Muscle layer of colon (tissue), 2 donors: ENCODE results near the gene TPSB2.
"Not testable (repeated sequence)": the region's sequence is repeated elsewhere in the genome, so short reads cannot be mapped to it uniquely, and the experiment has no call there.

Experiments
- H3K27ac ChIP-seq: one replicate; pipeline ENCODE4 v1.7.0; 2013; ENCODE audit warnings: low read depth, mild to moderate bottlenecking, low read length, moderate library complexity
- H3K27me3 ChIP-seq, 2 donors: one replicate each; pipeline ENCODE4 v1.7.0; 2013; ENCODE audit warnings: low read length in 2 of 2, mild to moderate bottlenecking in 2 of 2; ENCODE audit not compliant: insufficient read depth in 2 of 2, control insufficient read depth in 1 of 2
- H3K36me3 ChIP-seq: one replicate; pipeline ENCODE4 v1.7.0; 2013; ENCODE audit warnings: mild to moderate bottlenecking, low read length; ENCODE audit not compliant: insufficient read depth
- H3K4me1 ChIP-seq: one replicate; pipeline ENCODE4 v1.7.0; 2013; ENCODE audit warnings: mild to moderate bottlenecking, low read length; ENCODE audit not compliant: insufficient read depth
- H3K4me3 ChIP-seq, 2 donors: one replicate each; pipeline ENCODE4 v1.7.0; 2013; ENCODE audit warnings: low read length in 2 of 2, low read depth in 1 of 2, mild to moderate bottlenecking in 1 of 2, moderate library complexity in 1 of 2
- H3K9ac ChIP-seq: one replicate; pipeline ENCODE4 v1.7.0; 2013; ENCODE audit warnings: low read length
- H3K9me3 ChIP-seq: one replicate; pipeline ENCODE4 v1.7.0; 2013; ENCODE audit warnings: mild to moderate bottlenecking, low read length
- donor health status: abdominal sarcoma.
- donor health status: Adenocarcinoma of cecum.

The TPSB2 gene

GRCh38 chr16:1204933-1205332 lies 25.1 kb downstream of the TPSB2 start:
- H3K4me3 ChIP-seq = no peak overlapping the region

GRCh38 chr16:1202274-1202673 lies 27.7 kb downstream of the TPSB2 start:
- Histone ChIP-seq H3K4me1 (no peaks in the 10 kb centered on the region), H3K4me3 (no peak overlapping the region), H3K36me3 (peaks cover 40% of the 10 kb centered on the region), H3K27me3 (no peaks in the 10 kb centered on the region), H3K9me3 (no peaks in the 10 kb centered on the region), H3K27ac (no peak overlapping the region), H3K9ac (no peak overlapping the region)

More at GRCh38 chr16:1204933-1205332, 25.1 kb downstream of the TPSB2 start:
- no peaks in the 10 kb centered on the region for H3K9me3 ChIP-seq
- H3K36me3 ChIP-seq = peaks cover 51% of the 10 kb centered on the region
- no peak overlapping the region for H3K9ac ChIP-seq
- no peak overlapping the region for H3K27ac ChIP-seq
- H3K4me1 ChIP-seq = no peaks in the 10 kb centered on the region
- H3K27me3 ChIP-seq = no peaks in the 10 kb centered on the region

GRCh38 chr16:1201444-1201843 lies 28.5 kb downstream of the TPSB2 start:
- Histone ChIP-seq H3K4me1 (no peaks in the 10 kb centered on the region), H3K9me3 (no peaks in the 10 kb centered on the region), H3K9ac (no peak overlapping the region), H3K27ac (no peak overlapping the region), H3K27me3 (no peaks in the 10 kb centered on the region), H3K36me3 (peaks cover 40% of the 10 kb centered on the region), H3K4me3 (no peak overlapping the region)

GRCh38 chr16:1200014-1200627 lies 29.9 kb downstream of the TPSB2 start:
- Histone ChIP-seq H3K27ac (no peak overlapping the region), H3K27me3 (no peaks in the 10 kb centered on the region), H3K4me1 (no peaks in the 10 kb centered on the region), H3K9me3 (no peaks in the 10 kb centered on the region), H3K9ac (no peak overlapping the region), H3K4me3 (no peak overlapping the region), H3K36me3 (peaks cover 32% of the 10 kb centered on the region)

GRCh38 chr16:1199347-1200013 lies 30.5 kb downstream of the TPSB2 start:
- no peak overlapping the region for H3K9ac ChIP-seq
- no peaks in the 10 kb centered on the region for H3K4me1 ChIP-seq
- no peak overlapping the region for H3K4me3 ChIP-seq
- H3K36me3 ChIP-seq = peaks cover 31% of the 10 kb centered on the region
- no peaks in the 10 kb centered on the region for H3K9me3 ChIP-seq
- H3K27me3 ChIP-seq = no peaks in the 10 kb centered on the region
- H3K27ac ChIP-seq = no peak overlapping the region

DNA sequence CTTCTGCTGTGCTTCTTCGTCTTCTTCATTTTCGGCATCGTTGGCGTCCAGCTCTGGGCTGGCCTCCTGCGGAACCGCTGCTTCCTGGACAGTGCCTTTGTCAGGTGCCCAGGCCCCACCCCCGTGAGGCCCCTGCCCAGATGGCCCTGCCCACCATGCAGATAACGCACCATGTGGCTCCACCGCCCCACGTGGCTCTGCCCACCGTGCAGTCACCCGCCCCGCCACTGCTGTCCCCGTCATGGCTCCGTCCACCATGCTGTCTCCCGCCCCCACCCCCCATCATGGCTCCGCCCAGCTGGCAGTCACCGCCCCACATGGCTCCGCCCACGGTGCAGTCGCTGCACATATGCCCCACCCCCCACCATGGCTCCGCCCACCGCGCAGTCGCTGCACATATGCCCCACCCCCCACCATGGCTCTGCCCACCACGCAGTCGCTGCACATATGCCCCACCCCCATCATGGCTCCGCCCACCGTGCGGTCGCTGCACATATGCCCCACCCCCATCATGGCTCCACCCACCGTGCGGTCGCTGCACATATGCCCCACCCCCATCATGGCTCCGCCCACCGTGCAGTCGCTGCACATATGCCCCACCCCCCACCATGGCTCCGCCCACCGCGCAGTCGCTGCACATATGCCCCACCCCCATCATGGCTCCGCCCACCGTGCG lies 31.2 kb downstream of the TPSB2 start:
- H3K27me3 ChIP-seq, H3K4me1 ChIP-seq, H3K27ac ChIP-seq, H3K4me3 ChIP-seq, H3K9ac ChIP-seq, H3K9me3 ChIP-seq: not testable (repeated sequence)
- H3K36me3 ChIP-seq = peaks cover 25% of the 10 kb centered on the region

GRCh38 chr16:1198194-1198593 lies 31.8 kb downstream of the TPSB2 start:
- H3K27ac ChIP-seq = no peak overlapping the region
- H3K36me3 ChIP-seq = peaks cover 19% of the 10 kb centered on the region
- peaks cover 12% of the 10 kb centered on the region for H3K4me1 ChIP-seq
- H3K9ac ChIP-seq = no peak overlapping the region
- H3K4me3 ChIP-seq = no peak overlapping the region
- H3K9me3 ChIP-seq = no peaks in the 10 kb centered on the region
- no peaks in the 10 kb centered on the region for H3K27me3 ChIP-seq

- H3K4me3 ChIP-seq = no peak overlapping the region
- H3K36me3 ChIP-seq = peaks cover 11% of the 10 kb centered on the region
- H3K27ac ChIP-seq = no peak overlapping the region
- H3K9me3 ChIP-seq = no peaks in the 10 kb centered on the region
- peaks cover 21% of the 10 kb centered on the region for H3K4me1 ChIP-seq
- no peak overlapping the region for H3K9ac ChIP-seq
- H3K27me3 ChIP-seq = no peaks in the 10 kb centered on the region
Measured at GRCh38 chr16:1197237-1197866, 32.6 kb downstream of the TPSB2 start.

GRCh38 chr16:1196494-1196893 lies 33.5 kb downstream of the TPSB2 start:
- Histone ChIP-seq H3K9me3 (no peaks in the 10 kb centered on the region), H3K27ac (no peak overlapping the region), H3K27me3 (no peaks in the 10 kb centered on the region), H3K9ac (no peak overlapping the region), H3K4me3 (no peak overlapping the region), H3K36me3 (peaks cover 8% of the 10 kb centered on the region), H3K4me1 (peaks cover 25% of the 10 kb centered on the region)

GRCh38 chr16:1195393-1195666 lies 34.7 kb downstream of the TPSB2 start:
- Histone ChIP-seq H3K36me3 (peaks cover 4% of the 10 kb centered on the region), H3K9ac (no peak overlapping the region), H3K4me3 (no peak overlapping the region), H3K27me3 (no peaks in the 10 kb centered on the region), H3K9me3 (no peaks in the 10 kb centered on the region), H3K4me1 (peaks cover 25% of the 10 kb centered on the region), H3K27ac (no peak overlapping the region)

DNA sequence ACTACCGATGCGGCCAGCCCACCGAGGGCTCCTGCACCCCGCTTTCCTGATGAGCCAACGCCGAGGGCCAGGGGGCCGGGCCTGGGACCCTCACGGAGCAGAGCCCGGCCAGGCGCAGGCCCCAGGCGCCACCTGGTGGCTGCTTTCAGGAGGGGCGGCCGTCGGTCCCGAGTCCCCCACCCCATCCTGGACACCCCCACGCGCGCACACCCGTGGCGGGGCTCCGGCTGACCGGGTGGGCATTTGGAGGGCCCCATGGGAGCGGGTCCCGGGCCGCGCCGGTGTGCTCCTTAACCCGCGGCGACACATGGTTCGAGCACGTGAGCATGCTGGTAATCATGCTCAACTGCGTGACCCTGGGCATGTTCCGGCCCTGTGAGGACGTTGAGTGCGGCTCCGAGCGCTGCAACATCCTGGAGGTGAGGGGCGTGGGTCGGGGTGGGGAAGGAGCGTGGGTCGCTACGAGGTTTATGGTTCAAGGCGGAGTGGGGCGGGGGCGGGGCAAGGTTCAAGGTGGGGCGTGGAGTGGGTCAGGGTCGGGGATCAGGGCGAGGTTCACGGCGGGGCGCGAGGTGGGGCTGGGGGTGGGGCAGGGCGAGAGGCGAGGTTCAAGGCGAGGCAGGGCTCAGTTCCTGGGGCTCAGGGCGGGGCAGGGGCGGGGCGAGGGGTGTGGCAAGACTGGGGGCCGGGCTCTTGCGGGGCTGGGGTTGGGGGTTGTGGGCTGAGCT lies 35.2 kb downstream of the TPSB2 start:
- Histone ChIP-seq H3K27me3 (no peaks in the 10 kb centered on the region), H3K4me3 (no peak overlapping the region), H3K27ac (no peak overlapping the region), H3K9me3 (no peaks in the 10 kb centered on the region), H3K9ac (no peak overlapping the region), H3K36me3 (no peaks in the 10 kb centered on the region), H3K4me1 (peaks cover 25% of the 10 kb centered on the region)
